Astrocyte (in vitro differentiated cells and primary cell): Measurements from ENCODE around the gene CHST11. TPM values are rescaled to one million over a fixed set of nuclear protein-coding genes. Genes with fewer than 3 reads are reported as not detected.
A peak's percentile ranks its signal among the peaks of the same experiment; 100 is the strongest.

Experiments
- DNase-seq: peaks from one replicate; pipeline ENCODE4 v3.0.0-alpha.2; 2010; ENCODE audit warnings: low read depth
- FAIRE-seq: peaks from 2 replicates; lab custom pipeline; 2011; peaks lifted over from hg19 to GRCh38; lab: Jason Lieb, UNC
- H2AFZ ChIP-seq: 2 replicates; pipeline ENCODE4 v1.6.0; 2012; ENCODE audit warnings: low read depth, low read length, inconsistent platforms
- H3K27ac ChIP-seq: 2 replicates; pipeline ENCODE4 v1.5.1; 2011; ENCODE audit warnings: low read depth, low read length, inconsistent platforms
- H3K27me3 ChIP-seq: 2 replicates; pipeline ENCODE4 v1.6.0; 2011; ENCODE audit warnings: low read length, inconsistent platforms; ENCODE audit not compliant: insufficient read depth
- H3K36me3 ChIP-seq: 2 replicates; pipeline ENCODE4 v1.5.1; 2011; ENCODE audit warnings: low read length, inconsistent platforms; ENCODE audit not compliant: insufficient read depth
- H3K4me1 ChIP-seq: 2 replicates; pipeline ENCODE4 v1.5.1; 2011; ENCODE audit warnings: low read length, inconsistent platforms; ENCODE audit not compliant: insufficient read depth
- H3K4me2 ChIP-seq: 2 replicates; pipeline ENCODE4 v1.6.0; 2012; ENCODE audit warnings: low read length, inconsistent platforms
- H3K4me3 ChIP-seq: 2 replicates; pipeline ENCODE4 v1.5.1; 2011; ENCODE audit warnings: low read depth, mild to moderate bottlenecking, low read length, inconsistent platforms; ENCODE audit not compliant: insufficient read depth
- H3K79me2 ChIP-seq: 2 replicates; pipeline ENCODE4 v1.6.0; 2012; ENCODE audit warnings: mild to moderate bottlenecking, low read length, inconsistent platforms; ENCODE audit not compliant: insufficient read depth
- H3K9ac ChIP-seq: 2 replicates; pipeline ENCODE4 v1.6.0; 2012; ENCODE audit warnings: mild to moderate bottlenecking, low read length, inconsistent platforms
- H3K9me3 ChIP-seq: 2 replicates; pipeline ENCODE4 v1.5.1; 2012; ENCODE audit warnings: low read depth, mild to moderate bottlenecking, low read length, inconsistent platforms; ENCODE audit not compliant: insufficient read depth
- H4K20me1 ChIP-seq: 2 replicates; pipeline ENCODE4 v1.6.0; 2012; ENCODE audit warnings: low read length, inconsistent platforms; ENCODE audit not compliant: insufficient read depth
- H3K27ac Mint-ChIP-seq: one replicate; pipeline ENCODE4 v1.8.0; 2021; ENCODE audit warnings: mild to moderate bottlenecking, mixed read lengths; ENCODE audit not compliant: unreplicated experiment
- H3K27me3 Mint-ChIP-seq: one replicate; pipeline ENCODE4 v1.8.0; 2021; ENCODE audit warnings: low read depth, mixed read lengths; ENCODE audit not compliant: unreplicated experiment
- H3K36me3 Mint-ChIP-seq: one replicate; pipeline ENCODE4 v1.8.0; 2021; ENCODE audit warnings: low read depth, mixed read lengths; ENCODE audit not compliant: unreplicated experiment
- H3K4me1 Mint-ChIP-seq: one replicate; pipeline ENCODE4 v1.8.0; 2021; ENCODE audit warnings: low read depth, mixed read lengths; ENCODE audit not compliant: unreplicated experiment
- H3K4me3 Mint-ChIP-seq: one replicate; pipeline ENCODE4 v1.8.0; 2021; ENCODE audit warnings: mild to moderate bottlenecking, moderate library complexity, mixed read lengths; ENCODE audit not compliant: unreplicated experiment
- H3K9me3 Mint-ChIP-seq: one replicate; pipeline ENCODE4 v1.8.0; 2021; ENCODE audit warnings: mild to moderate bottlenecking, mixed read lengths; ENCODE audit not compliant: unreplicated experiment
- EZH2 ChIP-seq: IDR thresholded peaks from 2 replicates; pipeline ENCODE4 v1.6.1; 2012; ENCODE audit warnings: mild to moderate bottlenecking, low read length, inconsistent platforms; ENCODE audit not compliant: insufficient read depth
- total RNA-seq: library from RNA; stranded (reverse); gene quantifications from 2 replicates; pipeline ENCODE4 v1.2.1, GENCODE V29; 2021
- TF ChIP-seq, protein P1 (sequence below): IDR thresholded peaks from 2 replicates; pipeline ENCODE4 v1.5.1; 2011; ENCODE audit warnings: low read depth, mild to moderate bottlenecking, inconsistent platforms, low read length, moderate library complexity; ENCODE audit not compliant: insufficient read depth

CHST11 gene
- total RNA-seq, 1 donor from 2014 or later, result 30.2 TPM

DNA sequence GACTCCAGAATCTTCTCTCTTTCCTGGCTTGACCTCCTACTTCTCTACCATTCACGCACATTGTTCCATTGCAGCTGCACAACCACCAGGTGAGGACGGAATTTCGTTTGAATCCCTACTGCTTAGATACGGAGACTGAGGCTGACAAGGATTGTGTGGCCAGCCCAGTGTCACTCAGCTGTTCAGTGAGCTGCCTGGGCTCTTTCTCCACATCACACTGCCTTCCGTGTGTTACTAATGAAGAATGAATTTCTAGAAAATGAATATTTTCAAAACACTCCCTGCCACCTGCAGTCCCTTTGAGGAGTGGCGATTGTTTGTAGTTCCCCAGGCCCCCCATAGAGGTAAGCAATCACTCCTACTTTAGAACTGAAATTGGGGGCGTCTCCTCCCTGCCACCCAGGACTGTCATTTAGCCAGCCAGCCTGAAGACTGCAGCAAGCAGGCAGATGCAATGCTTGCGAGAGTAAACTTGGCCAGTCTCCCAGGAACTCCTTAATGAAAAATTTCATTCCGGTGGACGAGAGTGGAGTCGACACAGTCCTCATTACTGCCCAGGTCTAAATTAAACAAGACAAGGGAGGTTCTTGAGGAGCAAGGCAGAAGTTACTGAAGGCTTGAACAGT is 261.7 kb downstream of the CHST11 start:
- Histone ChIP-seq H3K36me3 (no peaks in the 10 kb centered on the region), H3K9ac (no peak overlapping the region), H3K4me1 (peaks cover 16% of the 10 kb centered on the region), H3K9me3 (no peaks in the 10 kb centered on the region), H3K79me2 (no peaks in the 10 kb centered on the region), H2AFZ (no peak overlapping the region), H3K27me3 (no peaks in the 10 kb centered on the region), H3K4me2 (no peak overlapping the region), H4K20me1 (peaks cover 84% of the 10 kb centered on the region), H3K27ac (no peak overlapping the region), H3K4me3 (no peak overlapping the region)
- H3K9me3 Mint-ChIP-seq, result no peaks in the 10 kb centered on the region
- no peak for TF ChIP-seq EZH2
- TF ChIP-seq, protein P1, sequence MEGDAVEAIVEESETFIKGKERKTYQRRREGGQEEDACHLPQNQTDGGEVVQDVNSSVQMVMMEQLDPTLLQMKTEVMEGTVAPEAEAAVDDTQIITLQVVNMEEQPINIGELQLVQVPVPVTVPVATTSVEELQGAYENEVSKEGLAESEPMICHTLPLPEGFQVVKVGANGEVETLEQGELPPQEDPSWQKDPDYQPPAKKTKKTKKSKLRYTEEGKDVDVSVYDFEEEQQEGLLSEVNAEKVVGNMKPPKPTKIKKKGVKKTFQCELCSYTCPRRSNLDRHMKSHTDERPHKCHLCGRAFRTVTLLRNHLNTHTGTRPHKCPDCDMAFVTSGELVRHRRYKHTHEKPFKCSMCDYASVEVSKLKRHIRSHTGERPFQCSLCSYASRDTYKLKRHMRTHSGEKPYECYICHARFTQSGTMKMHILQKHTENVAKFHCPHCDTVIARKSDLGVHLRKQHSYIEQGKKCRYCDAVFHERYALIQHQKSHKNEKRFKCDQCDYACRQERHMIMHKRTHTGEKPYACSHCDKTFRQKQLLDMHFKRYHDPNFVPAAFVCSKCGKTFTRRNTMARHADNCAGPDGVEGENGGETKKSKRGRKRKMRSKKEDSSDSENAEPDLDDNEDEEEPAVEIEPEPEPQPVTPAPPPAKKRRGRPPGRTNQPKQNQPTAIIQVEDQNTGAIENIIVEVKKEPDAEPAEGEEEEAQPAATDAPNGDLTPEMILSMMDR, result no peak
- no peak overlapping the region for H3K27ac Mint-ChIP-seq
- FAIRE-seq (no peak), DNase-seq (peak; percentile 54)
- H3K4me3 Mint-ChIP-seq, result no peak overlapping the region
- H3K4me1 Mint-ChIP-seq, result peaks cover 7% of the 10 kb centered on the region
- H3K27me3 Mint-ChIP-seq, result no peaks in the 10 kb centered on the region
- H3K36me3 Mint-ChIP-seq, result peaks cover 5% of the 10 kb centered on the region

DNA sequence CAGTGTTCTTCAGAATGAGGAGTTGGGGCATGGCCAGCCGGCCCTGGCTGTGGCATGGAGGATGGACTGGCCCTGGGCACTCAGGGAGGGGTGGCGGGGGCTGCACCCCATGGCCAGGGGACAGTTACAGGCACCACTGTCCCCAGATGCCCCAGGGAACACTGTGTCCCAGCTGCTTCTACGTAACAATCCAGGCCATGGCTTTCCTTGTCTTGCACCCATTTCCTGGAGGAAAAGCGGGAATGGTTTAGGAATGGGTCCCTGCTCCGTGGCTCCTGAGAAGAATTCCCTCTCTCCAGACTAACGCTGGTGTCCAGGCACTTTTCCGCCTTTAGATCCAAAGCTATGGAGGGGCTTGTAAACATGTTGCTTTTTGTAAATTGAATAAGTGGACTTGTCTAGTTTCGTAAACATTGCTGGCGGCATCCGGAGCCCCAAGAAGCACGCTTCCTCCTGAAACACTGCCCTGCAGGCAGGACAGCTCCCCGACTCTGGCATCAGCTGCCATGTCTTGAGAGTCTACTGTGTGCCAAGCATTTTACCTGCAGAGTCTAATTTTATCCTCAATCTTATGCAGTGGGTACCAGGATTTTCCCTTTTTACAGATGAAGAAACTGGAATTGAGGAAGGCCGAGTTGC is 263.1 kb downstream of the CHST11 start:
- H3K36me3 ChIP-seq, result no peaks in the 10 kb centered on the region
- Mint-ChIP-seq H3K27me3 (no peaks in the 10 kb centered on the region), H3K27ac (no peak overlapping the region), H3K4me3 (no peak overlapping the region), H3K9me3 (no peaks in the 10 kb centered on the region), H3K4me1 (peaks cover 11% of the 10 kb centered on the region), H3K36me3 (peaks cover 4% of the 10 kb centered on the region)
- no peak for TF ChIP-seq EZH2
- TF ChIP-seq, protein P1, result no peak
- DNase-seq (no peak), FAIRE-seq (no peak)
- H3K4me3 ChIP-seq, result peak overlapping the region; percentile 33
- no peaks in the 10 kb centered on the region for H3K27me3 ChIP-seq
- H4K20me1 ChIP-seq, result peaks cover 82% of the 10 kb centered on the region
- no peak overlapping the region for H3K27ac ChIP-seq
- no peaks in the 10 kb centered on the region for H3K79me2 ChIP-seq
- H2AFZ ChIP-seq, result no peak overlapping the region
- peak overlapping the region; percentile 42 for H3K9ac ChIP-seq
- H3K4me1 ChIP-seq, result peaks cover 16% of the 10 kb centered on the region
- no peaks in the 10 kb centered on the region for H3K9me3 ChIP-seq
- peak overlapping the region; percentile 83 for H3K4me2 ChIP-seq
